HL-60 (cell line): ENCODE data around the gene ZMYM5.
"Not testable (repeated sequence)": the region's sequence is repeated elsewhere in the genome, so short reads cannot be mapped to it uniquely, and the experiment has no call there.

Source experiments
- GABPA ChIP-seq: IDR thresholded peaks from 2 replicates; pipeline ENCODE4 v1.6.1; 2012; ENCODE audit warnings: low read depth
- POLR2AphosphoS5 ChIP-seq: IDR thresholded peaks from 2 replicates; pipeline ENCODE4 v1.6.1; 2012; ENCODE audit warnings: low read depth
- TF ChIP-seq, protein P1 (sequence below): IDR thresholded peaks from one replicate; pipeline ENCODE4 v1.5.1; 2011; ENCODE audit warnings: low read length, control low read depth, inconsistent platforms; ENCODE audit not compliant: insufficient read depth
- TF ChIP-seq, protein P2 (sequence below): IDR thresholded peaks from 2 replicates; pipeline ENCODE4 v1.6.1; 2012; ENCODE audit warnings: low read depth; ENCODE audit not compliant: insufficient replicate concordance

DNA sequence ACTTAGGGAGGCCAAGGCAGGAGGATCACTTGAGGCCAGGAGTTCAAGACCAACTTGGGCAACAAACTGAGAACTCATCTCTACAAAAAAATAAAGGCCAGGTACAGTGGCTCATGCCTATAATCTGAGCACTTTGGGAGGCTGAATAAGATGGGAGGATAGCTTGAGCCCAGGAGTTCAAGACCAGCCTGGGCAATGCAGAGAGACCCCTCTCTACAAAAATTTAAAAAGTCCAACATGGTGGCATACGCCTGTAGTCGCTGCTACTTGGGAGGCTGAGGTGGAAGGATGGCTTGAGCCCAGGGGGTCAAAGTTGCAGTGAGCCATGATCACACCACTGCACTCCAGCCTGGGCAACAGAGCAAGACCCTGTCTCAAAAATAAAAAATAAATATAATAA lies 5.8 kb downstream of the ZMYM5 start:
- TF ChIP-seq, protein P1, sequence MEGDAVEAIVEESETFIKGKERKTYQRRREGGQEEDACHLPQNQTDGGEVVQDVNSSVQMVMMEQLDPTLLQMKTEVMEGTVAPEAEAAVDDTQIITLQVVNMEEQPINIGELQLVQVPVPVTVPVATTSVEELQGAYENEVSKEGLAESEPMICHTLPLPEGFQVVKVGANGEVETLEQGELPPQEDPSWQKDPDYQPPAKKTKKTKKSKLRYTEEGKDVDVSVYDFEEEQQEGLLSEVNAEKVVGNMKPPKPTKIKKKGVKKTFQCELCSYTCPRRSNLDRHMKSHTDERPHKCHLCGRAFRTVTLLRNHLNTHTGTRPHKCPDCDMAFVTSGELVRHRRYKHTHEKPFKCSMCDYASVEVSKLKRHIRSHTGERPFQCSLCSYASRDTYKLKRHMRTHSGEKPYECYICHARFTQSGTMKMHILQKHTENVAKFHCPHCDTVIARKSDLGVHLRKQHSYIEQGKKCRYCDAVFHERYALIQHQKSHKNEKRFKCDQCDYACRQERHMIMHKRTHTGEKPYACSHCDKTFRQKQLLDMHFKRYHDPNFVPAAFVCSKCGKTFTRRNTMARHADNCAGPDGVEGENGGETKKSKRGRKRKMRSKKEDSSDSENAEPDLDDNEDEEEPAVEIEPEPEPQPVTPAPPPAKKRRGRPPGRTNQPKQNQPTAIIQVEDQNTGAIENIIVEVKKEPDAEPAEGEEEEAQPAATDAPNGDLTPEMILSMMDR, result not testable (repeated sequence)
- TF ChIP-seq, protein P2, sequence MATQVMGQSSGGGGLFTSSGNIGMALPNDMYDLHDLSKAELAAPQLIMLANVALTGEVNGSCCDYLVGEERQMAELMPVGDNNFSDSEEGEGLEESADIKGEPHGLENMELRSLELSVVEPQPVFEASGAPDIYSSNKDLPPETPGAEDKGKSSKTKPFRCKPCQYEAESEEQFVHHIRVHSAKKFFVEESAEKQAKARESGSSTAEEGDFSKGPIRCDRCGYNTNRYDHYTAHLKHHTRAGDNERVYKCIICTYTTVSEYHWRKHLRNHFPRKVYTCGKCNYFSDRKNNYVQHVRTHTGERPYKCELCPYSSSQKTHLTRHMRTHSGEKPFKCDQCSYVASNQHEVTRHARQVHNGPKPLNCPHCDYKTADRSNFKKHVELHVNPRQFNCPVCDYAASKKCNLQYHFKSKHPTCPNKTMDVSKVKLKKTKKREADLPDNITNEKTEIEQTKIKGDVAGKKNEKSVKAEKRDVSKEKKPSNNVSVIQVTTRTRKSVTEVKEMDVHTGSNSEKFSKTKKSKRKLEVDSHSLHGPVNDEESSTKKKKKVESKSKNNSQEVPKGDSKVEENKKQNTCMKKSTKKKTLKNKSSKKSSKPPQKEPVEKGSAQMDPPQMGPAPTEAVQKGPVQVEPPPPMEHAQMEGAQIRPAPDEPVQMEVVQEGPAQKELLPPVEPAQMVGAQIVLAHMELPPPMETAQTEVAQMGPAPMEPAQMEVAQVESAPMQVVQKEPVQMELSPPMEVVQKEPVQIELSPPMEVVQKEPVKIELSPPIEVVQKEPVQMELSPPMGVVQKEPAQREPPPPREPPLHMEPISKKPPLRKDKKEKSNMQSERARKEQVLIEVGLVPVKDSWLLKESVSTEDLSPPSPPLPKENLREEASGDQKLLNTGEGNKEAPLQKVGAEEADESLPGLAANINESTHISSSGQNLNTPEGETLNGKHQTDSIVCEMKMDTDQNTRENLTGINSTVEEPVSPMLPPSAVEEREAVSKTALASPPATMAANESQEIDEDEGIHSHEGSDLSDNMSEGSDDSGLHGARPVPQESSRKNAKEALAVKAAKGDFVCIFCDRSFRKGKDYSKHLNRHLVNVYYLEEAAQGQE, result not testable (repeated sequence)
- TF ChIP-seq POLR2AphosphoS5, GABPA: not testable (repeated sequence)
